Peyer's patch (tissue), 4 donors: ENCODE results near the gene CHKB. TPM values are rescaled to one million over a fixed set of nuclear protein-coding genes. Genes with fewer than 3 reads are reported as not detected.
"Not testable (repeated sequence)": the region's sequence is repeated elsewhere in the genome, so short reads cannot be mapped to it uniquely, and the experiment has no call there.

Experiments used
- DNase-seq, 3 donors: peaks; one replicate each; pipeline ENCODE4 v3.0.0-alpha.2; 2017 to 2019
- H3K27ac ChIP-seq, 4 donors: fragments of 200-600 bp; sonication (generic); one replicate each; pipeline ENCODE4 v1.5.1; 2016 to 2019
- H3K27me3 ChIP-seq, 2 donors: fragments of 200-600 bp; sonication (generic); one replicate each; pipeline ENCODE4 v1.5.1; 2019
- H3K36me3 ChIP-seq, 3 donors: fragments of 200-600 bp; sonication (generic); one replicate each; pipeline ENCODE4 v1.5.1; 2016 to 2019
- H3K4me1 ChIP-seq, 4 donors: fragments of 200-600 bp; sonication (generic); one replicate each; pipeline ENCODE4 v1.5.1; 2016 to 2019
- H3K4me3 ChIP-seq, 4 donors: fragments of 200-600 bp; sonication (generic); 1 replicate in 3 of 4; 2 replicates in 1 of 4; pipeline ENCODE4 v1.5.1; 2016 to 2019; ENCODE audit warnings: mild to moderate bottlenecking in 1 of 4
- H3K9me3 ChIP-seq, 4 donors: fragments of 200-600 bp; sonication (generic); one replicate each; pipeline ENCODE4 v1.5.1; 2016 to 2019; ENCODE audit warnings: mild to moderate bottlenecking in 1 of 4
- CTCF ChIP-seq, 6 experiments: fragments of 450-650 bp in 4 of 6; fragments of 200-600 bp in 2 of 6; sonication (generic) in 1 of 6; IDR thresholded peaks; one replicate each; pipeline ENCODE4 v1.5.1; 2017 to 2019; ENCODE audit warnings: antibody characterized with exemption in 6 of 6, mild to moderate bottlenecking in 3 of 6, moderate library complexity in 1 of 6
- POLR2A ChIP-seq, 2 donors: fragments of 450-650 bp; IDR thresholded peaks; one replicate each; pipeline ENCODE4 v1.5.1; 2017; ENCODE audit warnings: antibody characterized with exemption in 2 of 2, mild to moderate bottlenecking in 2 of 2, moderate library complexity in 2 of 2
- total RNA-seq, 4 donors: library from RNA; depleted of rRNA; stranded (reverse); fragments of >200 nt; gene quantifications; one replicate each; pipeline ENCODE4 v1.1.0, GENCODE V29; 2016

Gene CHKB
- total RNA-seq, 4 donors from 2014 or later = 111 to 278 (median 156) TPM

- peaks cover 0 to 15% of the 10 kb centered on the region in 2 donors for H3K27me3 ChIP-seq
- DNase-seq = no peak
- H3K4me1 ChIP-seq = peaks cover 10 to 42% (median 18%) of the 10 kb centered on the region in 4 donors
- no peaks in the 10 kb centered on the region for H3K36me3 ChIP-seq
- TF ChIP-seq POLR2A (IDR thresholded peaks at IDR 0.05) = no peak
- no peak for TF ChIP-seq CTCF (IDR thresholded peaks at IDR 0.05)
- no peak within 1 kb of the TSS for H3K4me3 ChIP-seq
- H3K27ac ChIP-seq = peak within 1 kb of the TSS; percentile 46 to 74 (median 56)
- no peaks in the 10 kb centered on the region for H3K9me3 ChIP-seq
Observed at GRCh38 chr22:50545522-50546325, 36.9 kb downstream of the CHKB start, which contains the start of gene KLHDC7B. KLHDC7B (plus strand) TSS chr22:50545899; CDS start chr22:50546244, 345 bp downstream.

GRCh38 chr22:50544746-50545253 lies 37.8 kb downstream of the CHKB start:
- Histone ChIP-seq H3K27ac (peak overlapping the region; percentile 46 to 74 (median 56)), H3K4me3 (peak overlapping the region in 2 of 4 donors; percentile 34 to 42), H3K4me1 (peaks cover 10 to 46% (median 20%) of the 10 kb centered on the region in 4 donors), H3K9me3 (no peaks in the 10 kb centered on the region), H3K27me3 (peaks cover 0 to 15% of the 10 kb centered on the region in 2 donors), H3K36me3 (no peaks in the 10 kb centered on the region)
- no peak for TF ChIP-seq CTCF (IDR thresholded peaks at IDR 0.05)
- no peak for TF ChIP-seq POLR2A (IDR thresholded peaks at IDR 0.05)
- peak in 1 of 3 donors; percentile 71 for DNase-seq

GRCh38 chr22:50544078-50544745 lies 38.4 kb downstream of the CHKB start:
- no peaks in the 10 kb centered on the region for H3K36me3 ChIP-seq
- H3K27ac ChIP-seq = peak overlapping the region; percentile 46 to 74 (median 56)
- H3K4me1 ChIP-seq = peaks cover 10 to 46% (median 16%) of the 10 kb centered on the region in 4 donors
- H3K9me3 ChIP-seq = no peaks in the 10 kb centered on the region
- H3K4me3 ChIP-seq = peak overlapping the region; percentile 11 to 42 (median 34)
- TF ChIP-seq POLR2A (IDR thresholded peaks at IDR 0.05) (no peak), CTCF (IDR thresholded peaks at IDR 0.05) (peak; percentile 48 to 72 (median 68))
- DNase-seq = peak; percentile 82 to 94 (median 89)
- peaks cover 0 to 15% of the 10 kb centered on the region in 2 donors for H3K27me3 ChIP-seq

- Histone ChIP-seq H3K4me1 (peaks cover 10 to 42% (median 16%) of the 10 kb centered on the region in 4 donors), H3K27me3 (peaks cover 0 to 5% of the 10 kb centered on the region in 2 donors), H3K27ac (peak overlapping the region; percentile 13 to 93 (median 81)), H3K36me3 (no peaks in the 10 kb centered on the region), H3K9me3 (no peaks in the 10 kb centered on the region), H3K4me3 (no peak overlapping the region)
- TF ChIP-seq POLR2A (IDR thresholded peaks at IDR 0.05) = no peak
- peak in 1 of 6 experiments; percentile 13 for TF ChIP-seq CTCF (IDR thresholded peaks at IDR 0.05)
- no peak for DNase-seq
Observed at GRCh38 chr22:50542416-50542927, 40.2 kb downstream of the CHKB start.

- H3K4me1 ChIP-seq = peaks cover 10 to 37% (median 16%) of the 10 kb centered on the region in 4 donors
- H3K4me3 ChIP-seq, H3K36me3 ChIP-seq, H3K9me3 ChIP-seq, H3K27me3 ChIP-seq: not testable (repeated sequence)
- DNase-seq = peak in 1 of 3 donors; percentile 71
- peak overlapping the region; percentile 73 to 93 (median 91) for H3K27ac ChIP-seq
Observed at GRCh38 chr22:50541667-50542026, 41.0 kb downstream of the CHKB start.
